ES-I3 (cell line): ENCODE measurements around the gene ANXA4.
"Not testable (repeated sequence)": the region's sequence is repeated elsewhere in the genome, so short reads cannot be mapped to it uniquely, and the experiment has no call there.

ENCODE experiments used
- H3K36me3 ChIP-seq: 2 replicates; pipeline ENCODE4 v1.6.1; 2013; ENCODE audit warnings: mild to moderate bottlenecking, low read length, control low read depth, moderate library complexity; ENCODE audit not compliant: insufficient read depth
- H3K4me1 ChIP-seq: 2 replicates; pipeline ENCODE4 v1.6.1; 2013; ENCODE audit warnings: mild to moderate bottlenecking, control low read depth, low read length; ENCODE audit not compliant: insufficient read depth
- H3K9ac ChIP-seq: 2 replicates; pipeline ENCODE4 v1.6.1; 2013; ENCODE audit warnings: low read depth, mild to moderate bottlenecking, low read length, moderate library complexity
- H3K9me3 ChIP-seq: 2 replicates; pipeline ENCODE4 v1.6.1; 2013; ENCODE audit warnings: mild to moderate bottlenecking, low read length, moderate library complexity; ENCODE audit not compliant: control insufficient read depth, insufficient read depth

ANXA4 gene

DNA sequence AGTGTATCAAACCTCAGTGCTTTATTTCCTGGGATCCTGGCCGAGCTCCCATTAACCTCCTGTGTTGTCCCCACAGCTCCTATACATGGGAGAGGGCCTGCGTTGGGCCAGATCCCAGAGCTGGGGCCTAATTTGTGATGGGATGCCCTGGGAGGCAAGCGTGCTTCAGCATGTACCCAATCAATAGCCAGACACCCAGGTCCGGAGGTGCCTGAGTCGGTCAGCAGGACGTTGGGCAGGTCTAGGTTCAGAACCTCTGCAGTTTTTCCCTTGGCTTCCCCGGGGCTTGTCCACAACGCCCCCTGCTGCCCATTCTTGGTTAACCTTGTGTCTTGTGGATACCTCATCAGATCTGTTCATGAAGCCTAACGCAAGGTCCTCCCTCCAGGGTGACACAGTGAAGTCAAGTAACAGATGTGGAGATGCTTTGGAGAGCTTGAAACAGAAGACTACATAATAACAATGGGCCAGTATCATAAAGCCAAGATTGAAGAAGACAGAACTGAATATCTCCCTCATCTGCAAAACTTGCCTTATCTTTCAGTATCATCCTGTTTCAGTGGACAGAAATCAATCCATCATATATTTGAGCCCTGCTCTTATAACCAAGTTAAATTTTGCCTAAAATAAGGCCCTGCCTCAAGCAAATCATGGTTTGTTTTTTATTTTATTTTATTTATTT is 27.3 kb upstream of the ANXA4 start:
- H3K9ac ChIP-seq, H3K9me3 ChIP-seq, H3K36me3 ChIP-seq: not testable (repeated sequence)
- H3K4me1 ChIP-seq, result peaks cover 27% of the 10 kb centered on the region

DNA sequence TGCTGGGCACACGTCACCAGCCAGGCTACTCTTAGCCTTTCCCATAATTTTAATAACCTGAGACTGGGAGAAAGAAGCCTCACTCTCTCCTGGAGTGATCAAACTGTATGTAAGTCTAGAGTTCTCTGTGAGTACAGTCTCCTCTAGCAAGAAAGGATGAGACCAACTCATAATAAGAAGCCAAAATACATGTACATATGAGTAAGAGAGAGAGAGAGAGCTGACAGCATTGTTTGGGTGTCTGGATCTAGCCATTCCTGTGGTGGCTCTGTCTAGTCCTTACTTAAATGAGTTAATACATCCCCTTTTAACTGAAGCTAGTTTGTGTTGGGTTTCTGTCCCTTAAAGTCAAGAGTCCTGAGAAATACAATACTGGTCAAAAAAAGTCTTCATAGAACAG is 26.0 kb upstream of the ANXA4 start:
- no peaks in the 10 kb centered on the region for H3K9me3 ChIP-seq
- no peaks in the 10 kb centered on the region for H3K36me3 ChIP-seq
- no peak overlapping the region for H3K9ac ChIP-seq
- peaks cover 27% of the 10 kb centered on the region for H3K4me1 ChIP-seq

DNA sequence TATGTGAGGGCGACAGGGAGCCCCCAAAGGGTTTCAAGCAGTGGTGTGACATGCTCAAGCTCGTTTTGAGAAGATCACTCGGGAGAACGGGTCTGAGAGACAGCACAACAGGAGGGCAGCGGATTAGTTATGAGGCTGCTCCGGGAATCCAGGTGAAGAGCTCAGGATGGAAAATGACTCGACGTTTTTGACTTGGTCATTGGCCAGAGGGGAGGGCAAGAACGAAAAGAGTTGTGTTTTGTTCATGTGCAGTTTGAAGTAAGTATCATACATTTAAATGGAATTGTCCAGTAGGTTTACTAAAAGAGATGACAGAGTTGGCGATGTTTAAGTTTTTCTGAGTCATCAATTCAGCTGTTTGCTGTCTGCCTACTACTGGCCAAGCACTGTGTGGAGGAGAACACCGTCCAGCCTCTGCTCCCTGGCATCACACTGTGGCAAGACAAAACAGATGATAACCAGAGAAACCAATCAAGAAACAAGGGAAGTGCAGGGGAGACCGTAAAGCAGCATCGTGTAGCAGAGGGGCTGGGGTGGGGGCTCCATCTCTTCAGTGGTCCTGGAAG is 25.3 kb upstream of the ANXA4 start:
- H3K36me3 ChIP-seq, result no peaks in the 10 kb centered on the region
- no peaks in the 10 kb centered on the region for H3K9me3 ChIP-seq
- peaks cover 27% of the 10 kb centered on the region for H3K4me1 ChIP-seq
- no peak overlapping the region for H3K9ac ChIP-seq

DNA sequence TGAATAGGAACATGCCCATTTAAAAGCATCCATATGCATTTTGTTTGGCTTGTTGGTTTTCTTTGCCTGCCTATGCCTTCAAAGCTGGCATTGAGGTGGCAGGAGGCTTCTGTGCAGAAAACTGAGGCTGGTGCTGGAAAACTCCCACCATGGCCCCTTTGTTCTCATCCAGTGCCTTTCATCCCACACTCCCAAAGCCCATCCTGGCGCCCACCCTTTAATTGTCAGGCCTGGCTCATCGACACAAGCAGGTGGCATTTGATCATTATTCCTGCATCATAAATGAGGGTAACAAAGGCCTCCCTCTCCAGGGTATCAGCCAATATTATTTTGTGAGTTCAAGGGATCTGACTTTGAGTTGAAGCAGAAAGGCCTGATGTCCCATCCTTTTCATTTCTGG is 24.7 kb upstream of the ANXA4 start:
- no peaks in the 10 kb centered on the region for H3K9me3 ChIP-seq
- peaks cover 27% of the 10 kb centered on the region for H3K4me1 ChIP-seq
- H3K9ac ChIP-seq, result no peak overlapping the region
- no peaks in the 10 kb centered on the region for H3K36me3 ChIP-seq

DNA sequence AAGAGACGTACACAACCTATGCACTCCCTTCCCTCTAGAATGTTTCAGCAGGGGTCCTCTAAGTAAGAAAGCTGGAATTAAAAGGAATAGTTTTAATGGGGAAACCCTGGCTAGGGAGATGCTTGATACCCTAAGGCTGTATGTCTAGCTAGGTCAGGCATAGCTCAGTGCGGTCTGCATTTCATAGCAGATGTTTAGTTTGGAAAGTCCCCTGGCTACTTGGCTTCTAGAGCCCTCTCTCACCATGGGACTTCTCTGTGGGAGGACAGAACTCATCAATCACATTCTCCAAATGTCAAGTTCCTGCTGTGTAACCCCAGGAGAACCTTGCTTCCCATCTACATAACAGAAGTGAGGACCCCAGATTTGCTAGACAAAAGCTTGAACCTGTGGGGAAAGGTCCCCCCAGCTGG is 24.1 kb upstream of the ANXA4 start:
- Histone ChIP-seq H3K9ac (no peak overlapping the region), H3K36me3 (no peaks in the 10 kb centered on the region), H3K9me3 (no peaks in the 10 kb centered on the region), H3K4me1 (peaks cover 27% of the 10 kb centered on the region)

DNA sequence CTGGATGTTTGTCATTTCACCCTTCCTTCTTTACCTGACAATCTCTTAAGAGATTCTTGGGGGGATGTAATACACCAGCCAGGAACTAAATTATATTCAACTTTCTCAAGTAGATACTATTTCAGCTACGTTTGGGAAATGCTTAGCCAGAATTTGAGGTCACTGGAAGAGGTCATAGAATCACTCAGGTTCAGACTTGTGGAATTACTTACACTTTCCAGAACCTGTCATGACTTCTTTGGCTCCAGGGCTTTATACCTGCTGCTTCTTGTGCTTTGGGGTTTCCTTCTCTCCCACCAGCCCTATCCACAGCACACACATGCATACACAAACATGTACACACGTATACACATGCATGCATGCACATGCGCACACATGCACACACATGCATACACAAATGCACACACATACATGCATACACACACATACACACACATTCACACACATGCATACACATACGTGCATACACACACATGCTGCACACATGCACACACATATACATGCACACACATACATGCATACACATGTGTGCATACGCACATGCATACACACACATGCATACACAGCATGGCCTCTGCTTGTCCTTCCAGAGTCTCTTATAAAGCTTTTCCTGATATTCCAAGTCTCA is 23.5 kb upstream of the ANXA4 start:
- Histone ChIP-seq H3K4me1 (peaks cover 27% of the 10 kb centered on the region), H3K9ac (no peak overlapping the region), H3K9me3 (no peaks in the 10 kb centered on the region), H3K36me3 (no peaks in the 10 kb centered on the region)

DNA sequence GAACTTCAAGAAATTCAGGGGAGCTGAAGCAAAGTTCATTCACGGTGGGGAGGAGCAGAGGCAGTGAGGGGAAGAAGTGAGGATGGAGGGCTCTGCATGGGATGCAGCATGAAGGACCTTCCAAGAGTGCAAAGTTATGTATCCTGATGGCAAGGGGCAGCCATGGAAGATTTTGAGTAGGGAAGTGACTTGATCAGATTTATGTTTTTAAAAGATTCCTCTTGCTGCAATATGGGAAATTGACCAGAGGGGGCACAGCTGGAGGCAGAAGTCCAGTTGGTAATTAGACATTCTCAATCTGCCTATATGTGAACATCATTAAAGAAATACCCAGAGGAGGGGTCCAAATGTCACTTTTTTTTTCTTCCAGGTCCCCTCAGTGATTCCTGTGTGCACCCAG is 21.5 kb upstream of the ANXA4 start:
- Histone ChIP-seq H3K4me1 (peaks cover 27% of the 10 kb centered on the region), H3K36me3 (no peaks in the 10 kb centered on the region), H3K9ac (no peak overlapping the region), H3K9me3 (no peaks in the 10 kb centered on the region)

DNA sequence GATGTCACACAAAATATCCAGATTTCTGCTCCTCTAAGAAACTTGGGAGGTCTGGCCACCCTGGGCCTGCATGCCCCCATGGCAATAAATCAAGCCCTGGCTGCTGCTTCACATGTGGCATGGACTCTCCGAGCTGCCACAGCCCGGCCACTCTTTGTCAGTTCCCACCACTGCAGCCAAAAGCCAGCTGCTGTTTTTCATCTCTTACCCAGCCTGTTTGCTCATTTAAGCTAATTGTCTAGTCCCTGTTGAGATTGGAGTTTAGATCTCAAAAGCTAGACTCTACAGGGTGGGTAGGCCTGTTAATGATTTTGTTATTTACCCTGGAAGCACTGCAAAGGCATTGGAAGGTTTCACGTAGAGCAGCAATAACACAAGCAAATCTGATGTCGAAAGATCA is 20.9 kb upstream of the ANXA4 start:
- Histone ChIP-seq H3K9me3 (no peaks in the 10 kb centered on the region), H3K36me3 (no peaks in the 10 kb centered on the region), H3K4me1 (peaks cover 27% of the 10 kb centered on the region), H3K9ac (no peak overlapping the region)

DNA sequence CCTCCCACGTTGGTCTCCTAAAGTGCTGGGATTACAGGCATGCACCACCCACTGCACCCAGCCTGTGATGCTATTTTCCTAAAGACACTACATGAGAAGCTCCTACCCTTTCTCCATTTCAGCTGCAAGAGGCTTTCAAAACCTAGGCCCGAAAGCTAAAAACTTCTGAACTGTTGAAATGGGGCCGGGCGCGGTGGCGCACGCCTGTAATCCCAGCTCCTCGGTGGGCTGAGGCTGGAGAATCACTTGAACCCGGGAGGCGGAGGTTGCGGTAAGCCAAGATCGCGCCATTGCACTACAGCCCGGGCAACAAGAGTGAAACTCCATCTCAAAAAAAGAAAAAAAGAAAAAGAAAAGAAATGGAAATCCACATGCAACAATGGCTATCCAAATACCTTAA is 18.1 kb upstream of the ANXA4 start:
- Histone ChIP-seq H3K9ac (no peak overlapping the region), H3K9me3 (no peaks in the 10 kb centered on the region)

GRCh38 chr2:69724540-69725159 is 17.3 kb upstream of the ANXA4 start:
- Histone ChIP-seq H3K36me3 (no peaks in the 10 kb centered on the region), H3K9me3 (no peaks in the 10 kb centered on the region), H3K9ac (peak overlapping the region; percentile 43; the same call in 1 of the 2 replicates), H3K4me1 (no peaks in the 10 kb centered on the region)

More for the DNA sequence above, 18.1 kb upstream of the ANXA4 start:
- Histone ChIP-seq H3K36me3 (no peaks in the 10 kb centered on the region), H3K4me1 (no peaks in the 10 kb centered on the region)

DNA sequence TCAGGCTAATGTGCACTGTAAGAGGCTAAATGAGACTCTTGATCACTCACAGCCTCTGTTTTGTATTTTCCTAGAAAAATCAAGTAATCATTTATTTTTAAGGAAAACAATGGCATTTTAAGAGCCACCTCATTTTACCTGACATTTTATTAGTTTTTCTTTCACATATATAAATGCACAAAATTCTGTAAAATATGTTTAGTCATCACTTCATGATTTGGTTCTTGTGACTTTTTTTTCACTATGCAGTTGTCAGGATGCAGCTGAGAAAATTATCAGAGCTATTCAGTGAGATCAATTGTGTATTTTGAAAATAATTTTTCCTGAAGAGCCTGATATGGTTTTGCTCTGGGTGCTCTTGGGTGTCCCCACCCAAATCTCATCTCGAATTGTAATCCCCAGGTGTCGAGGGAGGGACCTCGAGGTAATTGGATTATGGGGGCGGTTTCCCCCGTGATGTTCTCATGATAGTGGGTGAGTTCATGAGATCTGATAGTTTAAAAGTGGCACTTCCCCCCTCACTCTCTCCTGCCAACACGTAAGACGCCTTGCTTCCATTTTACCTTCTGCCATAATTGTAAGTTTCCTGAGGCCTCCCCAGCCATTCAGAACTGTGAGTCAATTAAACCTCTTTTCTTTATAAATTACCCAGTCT is 16.1 kb upstream of the ANXA4 start:
- no peaks in the 10 kb centered on the region for H3K4me1 ChIP-seq
- H3K9me3 ChIP-seq, result no peaks in the 10 kb centered on the region
- no peak overlapping the region for H3K9ac ChIP-seq
- no peaks in the 10 kb centered on the region for H3K36me3 ChIP-seq

DNA sequence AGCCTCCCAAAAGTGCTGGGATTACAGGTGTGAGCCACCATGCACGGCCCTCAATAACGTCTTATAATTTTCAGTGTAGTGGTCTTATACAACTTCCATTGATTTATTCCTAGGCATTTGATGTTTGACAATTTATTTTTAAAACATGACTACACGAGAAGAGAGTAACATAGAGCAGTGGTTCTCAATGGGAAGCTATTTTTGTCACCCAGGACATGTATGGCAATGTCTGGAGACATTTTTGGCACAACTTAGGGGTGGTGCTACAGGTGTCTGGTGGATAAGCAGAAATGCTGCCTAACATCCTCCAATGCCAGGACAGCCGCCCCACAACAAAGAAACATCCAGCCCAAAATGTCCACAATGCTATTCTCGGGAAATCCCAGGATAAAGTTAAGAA is 12.7 kb upstream of the ANXA4 start:
- Histone ChIP-seq H3K9me3 (no peaks in the 10 kb centered on the region), H3K9ac (no peak overlapping the region), H3K36me3 (no peaks in the 10 kb centered on the region), H3K4me1 (no peaks in the 10 kb centered on the region; the same call in 1 of the 2 replicates)

DNA sequence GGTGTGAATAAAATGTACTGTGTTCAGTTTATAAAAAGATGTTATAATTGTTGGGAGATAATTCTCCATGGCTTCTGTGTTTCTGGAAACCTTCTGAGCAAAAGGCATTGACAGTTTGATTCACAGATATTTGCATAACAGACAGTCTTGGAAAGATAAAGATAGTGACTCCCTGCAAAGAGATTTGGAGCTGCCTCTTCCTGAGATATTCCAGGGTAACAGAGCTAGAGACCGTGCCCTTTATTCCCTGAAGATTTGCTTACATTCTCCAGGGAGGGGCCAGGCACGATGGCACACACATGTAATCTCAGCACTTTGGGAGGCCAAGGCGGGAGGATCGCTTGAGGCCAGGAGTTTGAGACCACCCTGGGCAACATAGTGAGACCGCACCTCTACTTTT is 12.2 kb upstream of the ANXA4 start:
- no peaks in the 10 kb centered on the region; the same call in 1 of the 2 replicates for H3K4me1 ChIP-seq
- H3K9me3 ChIP-seq, result no peaks in the 10 kb centered on the region
- no peak overlapping the region for H3K9ac ChIP-seq
- H3K36me3 ChIP-seq, result no peaks in the 10 kb centered on the region

GRCh38 chr2:69731147-69731970 is 10.6 kb upstream of the ANXA4 start:
- Histone ChIP-seq H3K36me3 (no peaks in the 10 kb centered on the region), H3K9ac (no peak overlapping the region), H3K9me3 (no peaks in the 10 kb centered on the region), H3K4me1 (no peaks in the 10 kb centered on the region; the same call in 1 of the 2 replicates)
